B cell (primary cell): ENCODE measurements around the gene COL6A5.

Experiments
- EZH2 ChIP-seq: IDR thresholded peaks from 2 replicates; pipeline ENCODE4 v1.6.1; 2012; ENCODE audit warnings: borderline replicate concordance, low read depth, mild to moderate bottlenecking, moderate library complexity, low read length; ENCODE audit not compliant: insufficient read depth, poor library complexity, severe bottlenecking
- TF ChIP-seq, protein P1 (sequence below): fragments of 200-600 bp; IDR thresholded peaks from one replicate; pipeline ENCODE4 v1.8.0; 2022; ENCODE audit warnings: antibody characterized with exemption, mild to moderate bottlenecking

DNA sequence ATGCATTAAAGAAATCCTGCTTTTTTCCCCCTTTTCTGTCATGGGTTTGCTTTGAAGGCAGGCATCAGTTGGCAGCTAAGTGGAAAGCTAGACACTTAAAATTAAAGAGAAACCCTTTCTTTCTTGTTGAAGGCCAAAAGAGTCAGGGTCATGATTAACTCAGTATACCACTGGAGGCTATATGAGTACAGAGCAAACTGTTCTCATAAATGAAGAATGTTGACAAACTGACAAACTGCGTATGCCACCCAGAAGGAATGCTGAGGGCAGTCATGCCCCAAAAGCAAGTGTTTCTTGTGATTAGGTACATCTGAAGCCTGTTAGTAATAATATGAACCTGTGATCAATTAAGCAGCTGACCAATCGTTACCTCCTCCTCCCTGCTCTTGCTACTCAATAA lies 127.9 kb downstream of the COL6A5 start:
- TF ChIP-seq, protein P1, sequence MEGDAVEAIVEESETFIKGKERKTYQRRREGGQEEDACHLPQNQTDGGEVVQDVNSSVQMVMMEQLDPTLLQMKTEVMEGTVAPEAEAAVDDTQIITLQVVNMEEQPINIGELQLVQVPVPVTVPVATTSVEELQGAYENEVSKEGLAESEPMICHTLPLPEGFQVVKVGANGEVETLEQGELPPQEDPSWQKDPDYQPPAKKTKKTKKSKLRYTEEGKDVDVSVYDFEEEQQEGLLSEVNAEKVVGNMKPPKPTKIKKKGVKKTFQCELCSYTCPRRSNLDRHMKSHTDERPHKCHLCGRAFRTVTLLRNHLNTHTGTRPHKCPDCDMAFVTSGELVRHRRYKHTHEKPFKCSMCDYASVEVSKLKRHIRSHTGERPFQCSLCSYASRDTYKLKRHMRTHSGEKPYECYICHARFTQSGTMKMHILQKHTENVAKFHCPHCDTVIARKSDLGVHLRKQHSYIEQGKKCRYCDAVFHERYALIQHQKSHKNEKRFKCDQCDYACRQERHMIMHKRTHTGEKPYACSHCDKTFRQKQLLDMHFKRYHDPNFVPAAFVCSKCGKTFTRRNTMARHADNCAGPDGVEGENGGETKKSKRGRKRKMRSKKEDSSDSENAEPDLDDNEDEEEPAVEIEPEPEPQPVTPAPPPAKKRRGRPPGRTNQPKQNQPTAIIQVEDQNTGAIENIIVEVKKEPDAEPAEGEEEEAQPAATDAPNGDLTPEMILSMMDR: no peak
- TF ChIP-seq EZH2: no peak
